GM18499 (cell line): ENCODE results near the gene MAP3K10.
"Not testable (repeated sequence)": the region's sequence is repeated elsewhere in the genome, so short reads cannot be mapped to it uniquely, and the experiment has no call there.

Source experiments
- ATAC-seq: cut with Tn5 transposase; IDR thresholded peaks from one replicate; pipeline ENCODE4 v1.9.1; 2021; ENCODE audit warnings: moderate number of reproducible peaks; ENCODE audit not compliant: insufficient read depth, unreplicated experiment

MAP3K10 gene

GRCh38 chr19:40170303-40170989 is 20.8 kb upstream of the MAP3K10 start:
- ATAC-seq: not testable (repeated sequence)

- not testable (repeated sequence) for ATAC-seq
These were observed 19.9 kb upstream of the MAP3K10 start for GRCh38 chr19:40171293-40171692.

DNA sequence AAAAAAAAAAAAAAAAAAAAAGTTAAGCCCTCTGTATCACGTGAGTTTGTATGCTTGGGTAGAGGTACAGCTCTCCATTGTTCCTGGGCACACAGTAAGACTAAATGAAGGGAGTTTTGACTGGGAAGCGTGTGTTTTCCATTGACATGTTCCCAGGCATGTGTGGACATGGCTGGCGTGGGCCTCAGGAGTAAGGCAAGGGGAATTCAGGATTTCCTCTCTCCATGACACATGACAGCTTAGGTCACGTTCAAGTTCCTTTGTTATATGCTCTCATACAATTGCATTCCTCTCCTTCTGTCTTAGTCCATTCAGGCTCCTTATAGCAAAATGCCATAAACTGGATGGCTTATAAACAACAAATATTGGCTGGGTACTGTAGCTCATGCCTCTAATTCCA is 17.1 kb upstream of the MAP3K10 start:
- no peak for ATAC-seq

- no peak for ATAC-seq
These were observed 15.4 kb upstream of the MAP3K10 start for GRCh38 chr19:40175820-40176219.

- ATAC-seq: no peak
These were observed 13.7 kb upstream of the MAP3K10 start for GRCh38 chr19:40177286-40178070.

DNA sequence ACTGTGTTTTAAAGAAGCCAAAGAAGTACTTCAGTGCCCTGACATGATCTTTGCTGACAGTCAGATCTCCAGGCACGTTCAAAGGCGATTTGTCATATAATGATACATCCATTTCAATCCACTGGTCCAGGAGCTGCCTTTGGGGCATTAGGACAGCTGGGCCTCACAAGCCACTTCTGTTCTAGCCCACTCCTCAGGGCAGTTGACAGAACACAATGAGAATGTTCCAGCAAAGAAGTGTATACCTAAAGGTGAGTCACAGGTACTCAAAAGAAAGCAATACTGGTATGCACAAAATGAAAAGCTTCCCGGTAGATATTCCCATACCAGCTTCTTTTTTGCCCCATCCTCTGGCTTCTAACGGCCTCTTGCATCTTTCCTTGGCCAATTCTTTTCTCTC is 12.5 kb upstream of the MAP3K10 start:
- no peak for ATAC-seq

DNA sequence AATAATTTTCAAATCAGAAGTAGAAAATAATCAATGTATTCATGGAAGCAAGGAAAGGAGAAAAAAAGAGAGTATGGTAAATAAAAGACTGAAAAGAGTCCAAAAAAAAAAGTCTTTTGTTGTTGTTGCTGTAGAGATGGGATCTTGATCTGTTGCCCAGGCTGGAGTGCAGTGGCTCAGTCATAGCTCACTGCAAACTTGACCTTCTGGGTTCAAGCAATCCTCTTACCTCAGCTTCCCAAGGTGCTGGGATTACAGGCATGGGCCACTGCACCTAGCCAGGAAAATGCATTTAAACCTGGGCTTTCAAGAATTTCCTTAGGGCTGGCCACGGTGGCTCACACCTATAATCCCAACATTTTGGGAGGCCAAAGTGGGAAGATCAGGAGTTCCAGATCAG is 7.0 kb upstream of the MAP3K10 start:
- ATAC-seq: no peak

DNA sequence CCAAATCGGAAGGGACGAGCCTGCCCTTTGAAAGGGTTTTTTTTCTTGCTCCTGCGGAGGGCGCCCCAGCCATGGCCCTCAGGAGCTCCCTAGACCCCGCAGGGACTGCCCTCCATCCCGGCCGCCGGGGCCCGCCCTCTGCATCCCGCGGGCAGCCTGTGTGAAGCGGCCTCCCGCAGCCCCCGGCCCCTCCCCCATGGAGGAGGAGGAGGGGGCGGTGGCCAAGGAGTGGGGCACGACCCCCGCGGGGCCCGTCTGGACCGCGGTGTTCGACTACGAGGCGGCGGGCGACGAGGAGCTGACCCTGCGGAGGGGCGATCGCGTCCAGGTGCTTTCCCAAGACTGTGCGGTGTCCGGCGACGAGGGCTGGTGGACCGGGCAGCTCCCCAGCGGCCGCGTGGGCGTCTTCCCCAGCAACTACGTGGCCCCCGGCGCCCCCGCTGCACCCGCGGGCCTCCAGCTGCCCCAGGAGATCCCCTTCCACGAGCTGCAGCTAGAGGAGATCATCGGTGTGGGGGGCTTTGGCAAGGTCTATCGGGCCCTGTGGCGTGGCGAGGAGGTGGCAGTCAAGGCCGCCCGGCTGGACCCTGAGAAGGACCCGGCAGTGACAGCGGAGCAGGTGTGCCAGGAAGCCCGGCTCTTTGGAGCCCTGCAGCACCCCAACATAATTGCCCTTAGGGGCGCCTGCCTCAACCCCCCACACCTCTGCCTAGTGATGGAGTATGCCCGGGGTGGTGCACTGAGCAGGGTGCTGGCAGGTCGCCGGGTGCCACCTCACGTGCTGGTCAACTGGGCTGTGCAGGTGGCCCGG is 815 bp downstream of the MAP3K10 start:
- no peak for ATAC-seq

DNA sequence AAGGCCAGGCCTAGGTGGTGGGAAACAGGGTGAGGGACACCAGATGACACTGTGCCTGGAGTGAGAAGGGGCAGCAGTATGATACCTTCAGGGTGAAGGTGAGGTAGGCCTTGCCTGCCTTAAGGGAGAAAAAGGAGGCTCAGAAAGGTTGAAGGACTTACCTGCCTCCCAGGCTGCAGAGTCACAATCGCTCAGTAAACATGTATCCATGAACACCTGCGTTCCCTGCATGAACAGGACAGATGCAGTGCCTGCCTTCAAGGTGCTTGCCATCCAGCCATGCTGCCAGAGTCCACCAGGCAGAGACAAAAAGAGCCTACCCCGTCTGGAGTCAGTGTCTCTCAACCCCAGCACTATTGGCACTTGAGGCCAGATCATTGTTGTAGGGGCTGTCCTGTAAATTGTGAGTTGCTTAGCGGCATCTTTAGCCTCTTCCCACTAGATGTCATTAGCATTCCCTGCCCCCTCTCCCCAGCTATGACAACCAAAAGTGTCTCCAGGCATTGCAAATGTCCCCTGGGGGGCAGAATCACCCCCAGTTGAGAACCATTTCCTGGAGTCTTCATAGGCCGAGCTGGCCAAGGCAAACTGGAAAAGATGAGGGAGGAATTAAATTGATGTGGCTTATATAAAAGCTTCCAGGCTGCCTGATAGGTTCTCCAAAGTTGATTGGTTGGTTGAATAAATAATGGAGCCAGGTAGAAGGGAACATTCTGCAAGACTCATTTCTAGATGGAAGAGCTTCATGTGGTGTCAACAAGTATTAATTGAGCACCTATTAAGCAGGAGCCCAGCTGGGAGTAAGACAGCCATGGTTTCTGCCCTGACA is 1.7 kb downstream of the MAP3K10 start:
- ATAC-seq: no peak

DNA sequence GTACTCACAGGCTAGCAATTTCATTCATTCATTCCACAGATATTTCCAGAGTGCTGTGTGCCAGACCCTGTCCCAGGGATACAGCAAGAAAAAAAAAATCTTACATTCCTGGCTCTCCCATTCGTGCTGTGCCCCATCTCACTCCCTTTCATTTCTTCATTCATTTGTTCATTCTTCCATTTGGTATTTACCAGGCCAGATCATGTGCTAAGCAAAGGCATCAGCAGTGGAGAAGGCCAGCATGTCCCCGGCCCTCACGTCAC is 2.3 kb downstream of the MAP3K10 start:
- no peak for ATAC-seq

DNA sequence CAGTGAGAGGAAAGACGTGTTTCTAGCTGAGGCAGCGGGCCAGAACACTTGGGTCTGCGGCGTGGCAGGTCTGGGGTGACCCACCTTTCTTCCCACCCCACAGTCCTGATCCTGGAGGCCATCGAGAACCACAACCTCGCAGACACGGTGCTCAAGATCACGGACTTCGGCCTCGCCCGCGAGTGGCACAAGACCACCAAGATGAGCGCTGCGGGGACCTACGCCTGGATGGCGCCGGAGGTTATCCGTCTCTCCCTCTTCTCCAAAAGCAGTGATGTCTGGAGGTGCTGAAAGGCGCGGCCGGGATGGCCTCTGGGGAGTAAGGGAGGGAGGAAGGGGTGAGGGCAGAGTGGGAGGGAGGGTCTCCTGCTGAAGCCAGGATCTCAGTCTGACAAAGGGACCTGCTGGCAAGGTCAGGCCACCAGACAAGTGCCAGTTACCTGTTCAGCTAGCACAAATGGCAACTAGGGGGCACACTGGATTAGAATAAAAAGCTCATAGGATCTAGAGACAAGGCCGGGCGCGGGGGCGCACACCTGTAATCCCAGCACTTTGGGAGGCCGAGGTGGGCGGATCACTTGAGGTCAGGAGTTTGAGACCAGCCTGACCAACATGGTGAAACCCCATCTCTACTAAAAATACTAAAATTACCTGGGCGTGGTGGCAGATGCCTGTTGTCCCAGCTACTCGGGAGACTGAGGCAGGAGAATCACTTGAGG is 7.2 kb downstream of the MAP3K10 start:
- ATAC-seq: no peak

DNA sequence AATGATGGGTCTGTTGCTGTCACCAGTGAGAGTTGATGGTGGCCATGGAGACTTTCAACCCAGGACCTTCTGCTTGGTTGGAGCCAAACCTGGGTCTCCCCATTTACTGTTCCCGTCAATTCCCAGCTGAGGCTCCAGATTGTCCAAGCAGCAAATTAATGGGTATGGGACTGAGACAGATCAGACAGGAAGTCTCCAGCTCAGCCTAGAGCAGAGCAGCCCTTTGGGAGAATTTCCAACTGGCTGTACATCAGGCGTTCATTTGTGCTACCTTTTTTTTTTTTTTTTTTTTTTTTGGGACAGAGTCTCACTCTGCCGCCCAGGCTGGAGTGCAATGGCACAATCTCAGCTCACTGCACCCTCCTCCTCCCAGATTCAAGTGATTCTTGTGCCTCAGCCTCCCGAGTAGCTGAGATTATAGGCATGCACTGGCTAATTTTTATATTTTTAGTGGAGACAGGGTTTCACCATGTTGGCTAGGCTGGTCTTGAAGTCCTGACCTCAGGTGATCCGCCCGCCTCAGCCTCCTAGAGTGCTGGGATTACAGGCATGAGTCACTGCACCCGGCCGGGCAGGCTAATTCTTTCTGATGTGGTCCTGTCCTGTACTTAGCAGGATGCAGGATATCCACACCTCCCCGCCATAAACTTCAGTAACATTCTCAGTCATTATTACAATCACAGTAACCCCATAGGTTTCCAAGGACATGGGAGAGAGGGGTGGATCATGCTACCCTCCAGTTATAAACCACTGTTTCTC is 9.3 kb downstream of the MAP3K10 start:
- ATAC-seq: no peak

DNA sequence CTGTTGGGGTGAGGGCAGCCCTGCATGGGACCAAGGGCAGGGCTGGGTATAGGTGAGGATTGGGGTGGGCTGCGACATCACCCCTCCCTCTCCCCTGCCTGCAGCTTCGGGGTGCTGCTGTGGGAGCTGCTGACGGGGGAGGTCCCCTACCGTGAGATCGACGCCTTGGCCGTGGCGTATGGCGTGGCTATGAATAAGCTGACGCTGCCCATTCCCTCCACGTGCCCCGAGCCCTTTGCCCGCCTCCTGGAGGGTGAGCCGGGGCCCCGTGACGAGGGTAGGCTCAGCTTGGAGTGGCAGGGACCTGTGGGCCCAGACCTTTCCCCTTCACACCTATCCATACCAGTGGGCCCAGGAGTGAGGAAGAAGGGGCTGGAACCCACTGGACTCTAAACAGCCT is 13.2 kb downstream of the MAP3K10 start:
- no peak for ATAC-seq

GRCh38 chr19:40205760-40206159 is 14.5 kb downstream of the MAP3K10 start:
- ATAC-seq: no peak

- no peak for ATAC-seq
These were observed 17.4 kb downstream of the MAP3K10 start for GRCh38 chr19:40208602-40209001.

- ATAC-seq: no peak
These were observed 19.7 kb downstream of the MAP3K10 start for GRCh38 chr19:40210889-40211288.

- no peak for ATAC-seq
These were observed 22.1 kb downstream of the MAP3K10 start for GRCh38 chr19:40213251-40213829.

DNA sequence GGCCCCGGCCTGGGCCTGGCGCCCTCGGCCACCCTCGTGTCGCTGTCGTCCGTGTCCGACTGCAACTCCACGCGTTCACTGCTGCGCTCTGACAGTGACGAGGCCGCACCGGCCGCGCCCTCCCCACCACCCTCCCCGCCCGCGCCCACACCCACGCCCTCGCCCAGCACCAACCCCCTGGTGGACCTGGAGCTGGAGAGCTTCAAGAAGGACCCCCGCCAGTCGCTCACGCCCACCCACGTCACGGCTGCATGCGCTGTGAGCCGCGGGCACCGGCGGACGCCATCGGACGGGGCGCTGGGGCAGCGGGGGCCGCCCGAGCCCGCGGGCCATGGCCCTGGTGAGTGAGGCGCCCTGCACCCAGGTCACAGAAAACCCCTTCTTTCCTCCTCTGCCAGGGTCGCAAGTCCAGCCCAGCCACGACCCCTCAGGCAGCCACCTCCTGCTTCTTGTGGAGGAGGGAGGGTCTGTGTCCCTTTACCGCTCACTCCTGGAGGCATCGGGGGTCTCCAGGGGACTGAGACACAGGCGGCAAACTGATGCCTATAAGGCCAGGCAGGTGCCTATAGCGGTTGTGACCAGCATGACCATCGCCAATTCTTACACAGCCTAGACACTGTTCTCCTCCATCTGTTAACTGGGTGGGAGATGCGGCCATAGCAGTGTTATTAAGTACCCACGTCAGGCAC is 22.8 kb downstream of the MAP3K10 start:
- no peak for ATAC-seq
